Activated effector memory CD4-positive, alpha-beta T cell treated with anti-CD3 and anti-CD28 coated beads, Interleukin-2, amount 50 U/mL, for 16 hours (primary cell): ENCODE data around the gene ACHE.
"Not testable (repeated sequence)": the region's sequence is repeated elsewhere in the genome, so short reads cannot be mapped to it uniquely, and the experiment has no call there.

ENCODE experiments used
- DNase-seq: peaks from one replicate; pipeline ENCODE4 v3.0.0-alpha.2; 2020

Gene ACHE

GRCh38 chr7:100860702-100861615 lies 34.7 kb downstream of the ACHE start:
- DNase-seq = no peak

DNA sequence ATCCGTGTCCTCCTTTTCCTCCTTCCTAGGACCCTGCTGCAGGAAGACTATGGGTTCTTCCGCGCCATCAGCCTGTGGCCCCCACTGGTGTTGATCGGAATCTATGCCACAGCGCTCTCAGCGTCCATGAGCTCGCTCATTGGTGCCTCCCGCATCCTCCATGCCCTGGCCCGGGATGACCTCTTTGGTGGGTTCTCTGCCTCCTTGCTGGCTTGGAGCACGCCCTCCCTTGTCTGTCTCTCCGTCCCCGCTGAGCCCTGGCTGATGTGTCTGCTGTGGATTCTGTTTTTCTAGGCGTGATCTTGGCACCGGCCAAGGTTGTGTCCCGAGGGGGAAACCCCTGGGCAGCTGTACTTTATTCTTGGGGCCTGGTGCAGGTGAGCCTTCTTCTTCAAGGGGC lies 35.8 kb downstream of the ACHE start:
- no peak for DNase-seq

DNA sequence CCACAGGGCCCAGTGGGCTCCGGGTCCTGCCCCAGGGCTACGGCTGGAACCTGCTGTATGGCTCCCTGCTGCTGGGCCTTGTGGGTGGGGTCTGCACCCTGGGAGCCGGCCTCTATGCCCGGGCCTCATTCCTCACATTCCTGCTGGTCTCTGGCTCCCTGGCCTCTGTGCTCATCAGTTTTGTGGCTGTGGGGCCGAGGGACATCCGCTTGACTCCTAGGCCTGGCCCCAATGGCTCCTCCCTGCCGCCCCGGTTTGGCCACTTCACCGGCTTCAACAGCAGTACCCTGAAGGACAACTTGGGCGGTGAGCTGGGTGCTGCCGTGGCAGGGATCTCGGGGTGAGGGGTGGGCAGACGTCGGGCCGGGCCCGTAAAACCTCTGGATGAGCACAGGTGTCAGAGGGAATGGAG lies 38.8 kb downstream of the ACHE start:
- no peak for DNase-seq

DNA sequence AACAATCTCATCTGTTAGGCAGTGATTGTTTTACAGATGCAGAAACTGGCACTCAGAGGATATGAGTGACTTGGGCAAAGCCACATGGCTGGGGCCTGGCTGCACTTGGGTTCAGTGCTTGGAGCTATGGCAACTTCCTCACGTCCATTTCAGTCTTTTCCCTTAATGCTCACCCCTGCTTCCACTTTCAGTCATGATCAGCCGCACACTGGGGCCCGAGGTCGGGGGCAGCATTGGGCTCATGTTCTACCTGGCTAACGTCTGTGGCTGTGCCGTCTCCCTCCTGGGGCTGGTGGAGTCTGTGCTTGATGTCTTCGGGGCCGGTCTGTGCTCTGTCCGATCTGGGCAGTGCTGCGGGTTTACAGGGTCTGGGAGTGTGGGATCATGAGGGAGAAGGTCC lies 40.2 kb downstream of the ACHE start:
- no peak for DNase-seq

DNA sequence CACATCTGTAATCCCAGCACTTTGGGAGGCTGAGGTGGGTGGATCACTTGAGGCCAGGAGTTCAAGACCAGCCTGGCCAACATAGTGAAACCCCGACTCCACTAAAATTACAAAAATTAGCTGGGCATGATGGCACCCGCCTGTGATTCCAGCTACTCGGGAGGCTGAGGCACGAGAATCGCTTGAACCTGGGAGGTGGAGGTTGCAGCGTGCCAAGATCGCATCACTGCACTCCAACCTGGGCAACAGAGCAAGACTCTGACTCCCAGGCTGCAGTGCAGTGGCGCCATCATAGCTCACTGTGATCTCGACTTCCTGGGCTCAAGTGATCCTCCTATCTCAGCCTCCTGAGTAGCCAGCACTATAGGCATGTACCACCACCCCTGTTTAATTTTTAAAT lies 40.8 kb downstream of the ACHE start:
- DNase-seq = not testable (repeated sequence)

DNA sequence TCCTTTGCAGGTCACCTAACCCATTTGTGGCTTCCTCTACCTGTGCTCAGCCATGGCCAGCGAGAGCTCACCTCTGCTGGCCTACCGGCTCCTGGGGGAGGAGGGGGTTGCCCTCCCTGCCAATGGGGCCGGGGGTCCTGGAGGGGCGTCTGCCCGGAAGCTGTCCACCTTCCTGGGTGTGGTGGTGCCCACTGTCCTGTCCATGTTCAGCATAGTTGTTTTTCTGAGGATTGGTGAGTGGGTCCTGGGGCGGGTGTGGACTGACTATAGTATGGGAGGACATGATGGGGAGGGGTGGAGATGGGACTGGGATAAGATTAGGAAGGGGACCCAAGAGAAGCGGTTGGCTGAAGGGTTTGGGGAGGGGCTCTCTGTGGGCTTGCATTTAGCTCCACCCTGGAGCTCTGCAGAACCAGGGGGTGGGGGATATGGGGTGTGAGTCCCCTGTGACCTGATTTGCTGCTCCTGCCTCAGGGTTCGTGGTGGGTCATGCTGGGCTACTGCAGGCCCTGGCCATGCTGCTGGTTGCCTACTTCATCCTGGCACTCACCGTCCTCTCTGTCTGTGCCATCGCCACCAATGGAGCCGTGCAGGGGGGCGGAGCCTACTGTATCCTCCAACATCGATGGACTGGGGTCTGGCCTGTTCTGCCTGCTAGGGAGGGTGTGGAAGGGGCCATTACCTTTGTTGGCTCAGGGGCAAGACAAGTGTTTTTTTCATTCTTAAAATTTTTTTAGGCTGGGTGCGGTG lies 41.4 kb downstream of the ACHE start:
- no peak for DNase-seq

DNA sequence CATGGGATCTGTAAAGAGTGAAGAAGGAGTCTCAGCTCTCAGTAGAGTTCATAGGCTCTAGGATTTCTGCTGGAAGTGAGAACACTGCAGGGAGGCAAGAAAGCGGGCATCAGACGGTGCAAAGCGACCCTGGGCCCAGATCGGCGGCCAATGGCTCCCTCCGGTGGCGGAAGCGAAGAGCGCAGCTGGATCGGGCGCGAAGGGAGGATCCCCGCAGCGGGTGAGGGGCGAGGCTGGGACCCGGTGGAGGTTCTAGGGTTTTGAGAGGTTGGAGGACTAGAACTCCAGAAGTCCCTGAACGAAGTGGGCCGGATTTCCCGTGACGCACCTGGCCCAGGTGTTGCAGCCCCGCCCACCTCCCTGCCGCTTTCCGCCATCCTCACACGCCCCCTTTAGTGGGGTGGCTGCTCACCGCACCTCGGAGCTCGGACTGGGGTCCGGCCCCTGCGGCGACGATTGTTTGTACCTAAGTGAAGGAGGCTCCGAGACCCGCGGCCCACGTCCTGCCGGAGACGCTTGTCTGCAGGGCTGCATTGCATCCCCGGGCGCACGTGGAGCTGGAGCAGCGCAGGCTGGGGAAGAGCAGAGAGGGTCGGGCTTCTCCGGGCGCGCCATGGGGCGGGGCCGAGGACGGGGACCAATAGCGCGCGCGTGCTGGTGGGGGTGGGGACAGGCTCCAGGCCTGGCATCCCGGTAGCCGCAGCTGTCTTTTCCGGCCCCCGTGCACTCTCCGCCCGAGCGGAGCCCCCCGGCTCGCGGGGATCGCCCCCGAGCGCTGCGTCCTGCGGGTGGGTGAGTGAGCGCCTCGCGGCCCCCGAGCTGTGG lies 43.4 kb downstream of the ACHE start, which contains the start of gene SLC12A9:
TSS of gene SLC12A9 (plus strand) at position 666 of the 825 bp plus-strand sequence. CDS start 1,485 bp downstream, outside the sequence.
- DNase-seq = peak; percentile 94

DNA sequence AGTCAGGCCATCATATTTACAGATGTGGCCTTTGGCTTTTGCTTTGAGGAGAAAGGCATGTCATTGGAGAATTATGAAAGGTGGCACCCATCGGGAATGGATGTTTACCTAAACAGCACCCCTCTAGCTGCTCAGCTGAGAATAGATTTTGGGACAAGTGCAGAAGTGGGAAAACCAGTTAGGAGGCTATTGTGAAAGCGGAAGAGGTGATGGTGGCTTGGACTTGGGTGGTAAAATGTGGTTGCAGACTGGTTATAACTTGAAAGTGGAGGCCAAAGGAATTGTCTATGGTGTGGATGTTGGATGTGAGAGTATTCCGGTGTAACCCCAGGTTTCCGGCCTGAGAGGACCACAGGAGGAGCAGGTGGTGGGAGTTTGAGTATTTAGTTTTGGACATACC lies 48.3 kb downstream of the ACHE start:
- DNase-seq = no peak

- no peak for DNase-seq
Measured at GRCh38 chr7:100840470-100841100, 55.1 kb downstream of the ACHE start.
